ENCODE measurements around the gene RFLNA. TPM values are rescaled to one million over a fixed set of nuclear protein-coding genes. Genes with fewer than 3 reads are reported as not detected.

Gene RFLNA
- total RNA-seq, 2 experiments from 2014 or later = not detected

- Histone ChIP-seq H3K4me1 (ENCODE audit: insufficient read depth, low read length) (no peaks in the 10 kb centered on the region), H3K27ac (ENCODE audit: low read depth in 1 of 2, low read length in 2 of 2) (no peak overlapping the region), H3K36me3 (ENCODE audit: insufficient read depth, low read length) (peaks cover 58% of the 10 kb centered on the region), H3K4me3 (ENCODE audit: low read length) (no peak overlapping the region), H3K27me3 (ENCODE audit: control insufficient read depth in 1 of 2, insufficient read depth in 2 of 2, low read length in 2 of 2) (no peaks in the 10 kb centered on the region), H3K9me3 (ENCODE audit: control insufficient read depth in 1 of 2, insufficient read depth in 1 of 2, low read length in 2 of 2) (no peaks in the 10 kb centered on the region)
- POLR2A ChIA-PET = no interaction called here
- intact Hi-C loops (cut with DNase I, micrococcal nuclease) = no loop called here
- H3K27me3 Mint-ChIP-seq = no peaks in the 10 kb centered on the region
- no peak overlapping the region for H3K27ac Mint-ChIP-seq
- no peaks in the 10 kb centered on the region for H3K9me3 Mint-ChIP-seq
- CTCF ChIA-PET = no interaction called here
- no peak for TF ChIP-seq CTCF (IDR thresholded peaks at IDR 0.05)
- no peak for DNase-seq
- no peaks in the 10 kb centered on the region for H3K4me1 Mint-ChIP-seq (ENCODE audit: low read depth)
- H3K36me3 Mint-ChIP-seq (ENCODE audit: low read depth) = peaks cover 45% of the 10 kb centered on the region
- no peak for ATAC-seq (ENCODE audit: poor library complexity)
- H3K4me3 Mint-ChIP-seq = no peak overlapping the region
Measured at GRCh38 chr12:124361996-124362395, 67.1 kb downstream of the RFLNA start.

- Mint-ChIP-seq H3K36me3 (ENCODE audit: low read depth) (peaks cover 31% of the 10 kb centered on the region), H3K27ac (no peak overlapping the region), H3K4me1 (ENCODE audit: low read depth) (no peaks in the 10 kb centered on the region), H3K4me3 (no peak overlapping the region), H3K9me3 (no peaks in the 10 kb centered on the region), H3K27me3 (no peaks in the 10 kb centered on the region)
- no peak for TF ChIP-seq CTCF (IDR thresholded peaks at IDR 0.05)
- Histone ChIP-seq H3K27ac (ENCODE audit: low read depth in 1 of 2, low read length in 2 of 2) (no peak overlapping the region), H3K4me1 (ENCODE audit: insufficient read depth, low read length) (no peaks in the 10 kb centered on the region), H3K4me3 (ENCODE audit: low read length) (no peak overlapping the region), H3K27me3 (ENCODE audit: control insufficient read depth in 1 of 2, insufficient read depth in 2 of 2, low read length in 2 of 2) (no peaks in the 10 kb centered on the region), H3K9me3 (ENCODE audit: control insufficient read depth in 1 of 2, insufficient read depth in 1 of 2, low read length in 2 of 2) (no peaks in the 10 kb centered on the region), H3K36me3 (ENCODE audit: insufficient read depth, low read length) (peaks cover 52% of the 10 kb centered on the region)
- ATAC-seq (ENCODE audit: poor library complexity) = no peak
- CTCF ChIA-PET = no interaction called here
- DNase-seq = no peak
- intact Hi-C loops (cut with DNase I, micrococcal nuclease) = no loop called here
- POLR2A ChIA-PET = no interaction called here
Measured at GRCh38 chr12:124363353-124363965, 68.6 kb downstream of the RFLNA start.

GRCh38 chr12:124364543-124364942 is 69.7 kb downstream of the RFLNA start:
- TF ChIP-seq CTCF (IDR thresholded peaks at IDR 0.05) = no peak
- peaks cover 48% of the 10 kb centered on the region for H3K36me3 ChIP-seq (ENCODE audit: insufficient read depth, low read length)
- no peak for ATAC-seq (ENCODE audit: poor library complexity)
- peaks cover 28% of the 10 kb centered on the region for H3K36me3 Mint-ChIP-seq (ENCODE audit: low read depth)
- ChIA-PET POLR2A (no interaction called here), CTCF (no interaction called here)
- no peaks in the 10 kb centered on the region for H3K9me3 ChIP-seq (ENCODE audit: control insufficient read depth in 1 of 2, insufficient read depth in 1 of 2, low read length in 2 of 2)
- H3K27me3 ChIP-seq (ENCODE audit: control insufficient read depth in 1 of 2, insufficient read depth in 2 of 2, low read length in 2 of 2) = no peaks in the 10 kb centered on the region
- no peaks in the 10 kb centered on the region for H3K9me3 Mint-ChIP-seq
- no peak overlapping the region for H3K4me3 ChIP-seq (ENCODE audit: low read length)
- H3K4me1 ChIP-seq (ENCODE audit: insufficient read depth, low read length) = no peaks in the 10 kb centered on the region
- intact Hi-C loops (cut with DNase I, micrococcal nuclease) = no loop called here
- DNase-seq = no peak
- H3K4me1 Mint-ChIP-seq (ENCODE audit: low read depth) = no peaks in the 10 kb centered on the region
- H3K4me3 Mint-ChIP-seq = no peak overlapping the region
- no peaks in the 10 kb centered on the region for H3K27me3 Mint-ChIP-seq
- no peak overlapping the region for H3K27ac Mint-ChIP-seq
- H3K27ac ChIP-seq (ENCODE audit: low read depth in 1 of 2, low read length in 2 of 2) = no peak overlapping the region

Small RNA genes within 50 kb of the gene (microRNA-seq; reads per million reads assigned to microRNA genes)
- not detected for gene MIR6880 (ENCODE audit: borderline microRNAs expressed, borderline replicate concordance)

Measured in CD4-positive, alpha-beta T cell (primary cell).